Measurements from ENCODE around the gene IRF5. TPM values are rescaled to one million over a fixed set of nuclear protein-coding genes. Genes with fewer than 3 reads are reported as not detected.

The IRF5 gene, protein sequence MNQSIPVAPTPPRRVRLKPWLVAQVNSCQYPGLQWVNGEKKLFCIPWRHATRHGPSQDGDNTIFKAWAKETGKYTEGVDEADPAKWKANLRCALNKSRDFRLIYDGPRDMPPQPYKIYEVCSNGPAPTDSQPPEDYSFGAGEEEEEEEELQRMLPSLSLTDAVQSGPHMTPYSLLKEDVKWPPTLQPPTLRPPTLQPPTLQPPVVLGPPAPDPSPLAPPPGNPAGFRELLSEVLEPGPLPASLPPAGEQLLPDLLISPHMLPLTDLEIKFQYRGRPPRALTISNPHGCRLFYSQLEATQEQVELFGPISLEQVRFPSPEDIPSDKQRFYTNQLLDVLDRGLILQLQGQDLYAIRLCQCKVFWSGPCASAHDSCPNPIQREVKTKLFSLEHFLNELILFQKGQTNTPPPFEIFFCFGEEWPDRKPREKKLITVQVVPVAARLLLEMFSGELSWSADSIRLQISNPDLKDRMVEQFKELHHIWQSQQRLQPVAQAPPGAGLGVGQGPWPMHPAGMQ
- 0.65 and 0.67 TPM in 2 replicates for total RNA-seq

DNA sequence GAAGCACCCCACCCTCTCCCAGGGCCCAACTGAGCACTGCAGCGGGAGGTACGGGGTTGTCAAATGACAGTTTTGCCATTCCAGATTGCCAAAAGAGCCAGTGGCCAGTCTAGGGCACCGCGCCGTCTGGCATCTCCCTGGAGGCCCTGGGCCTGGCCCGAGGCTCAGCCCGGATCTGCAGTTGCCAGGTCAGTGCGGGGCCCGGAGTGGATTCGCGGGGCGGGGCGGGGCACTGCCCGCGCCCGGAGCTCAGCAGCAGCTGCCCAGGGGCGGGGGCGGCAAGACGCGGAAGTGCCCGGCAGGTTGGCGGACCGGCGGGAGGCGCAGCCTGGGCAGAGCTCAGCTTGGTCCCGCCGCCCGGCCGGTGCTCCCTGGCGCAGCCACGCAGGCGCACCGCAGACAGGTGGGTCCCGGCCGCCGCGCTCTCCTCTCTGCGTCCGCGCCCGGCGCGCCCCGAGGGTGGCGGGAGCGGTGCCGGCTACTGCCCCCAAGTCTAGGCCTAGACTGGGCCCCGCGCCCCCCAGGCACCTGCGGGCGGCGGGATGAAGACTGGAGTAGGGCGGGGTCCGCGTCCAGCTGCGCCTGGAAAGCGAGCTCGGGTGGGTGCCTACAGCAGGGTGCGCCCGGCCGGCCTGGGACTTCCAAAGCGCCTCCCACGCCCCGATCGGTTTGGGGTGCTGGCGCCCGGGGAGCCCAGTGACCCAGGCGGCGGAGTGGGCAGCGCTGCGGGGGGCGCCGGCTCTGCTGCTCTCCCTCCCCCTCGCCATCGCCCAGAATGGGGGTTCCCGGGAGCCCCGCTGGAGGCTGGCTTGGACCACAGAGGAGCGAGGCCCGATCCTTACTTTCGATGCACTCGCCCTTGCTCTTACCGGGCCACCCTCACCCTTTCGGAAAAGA, at the start of gene IRF5:
Gene IRF5, plus strand, starts transcription at position 281 of the 897 bp plus-strand sequence. CDS start 4,155 bp downstream, outside the sequence.

DNA sequence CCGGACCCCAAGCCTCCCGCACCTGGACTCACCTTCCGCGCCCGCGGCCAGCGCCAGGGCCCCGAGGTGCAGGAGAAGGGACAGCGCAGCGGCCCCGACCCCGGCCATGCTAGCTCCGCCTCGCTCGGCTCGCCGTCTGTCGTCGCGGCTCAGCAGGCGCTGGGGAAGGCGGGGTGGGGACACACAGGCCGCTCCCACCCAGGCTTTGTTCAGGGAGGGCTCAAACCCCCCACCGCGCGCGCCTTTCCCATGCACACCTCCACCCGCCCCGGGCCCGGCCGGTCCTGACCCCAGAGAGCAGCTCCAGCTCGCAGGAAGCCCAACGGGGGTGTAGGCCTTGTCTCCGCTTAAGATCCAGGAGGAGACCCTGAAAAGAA, 27.2 kb upstream of the IRF5 start, which contains the start of gene KCP:
Gene KCP, minus strand, starts transcription at position 141 of the 377 bp plus-strand sequence. Its CDS starts 33 bp downstream, at position 108.

Small RNAs within 50 kb of the gene (small RNA-seq; reads per million reads assigned to genes)
- gene RN7SL306P = not detected

Other genes with a start within 250 kb of the IRF5 start
- gene CALU, start 198.6 kb upstream of the IRF5 start, total RNA-seq = 363 and 388 TPM in 2 replicates
- not detected in 2 replicates for gene OPN1SW, start 162.1 kb upstream of the IRF5 start, total RNA-seq
- gene CCDC136, start 146.0 kb upstream of the IRF5 start, total RNA-seq = 0.98 and 2.3 TPM in 2 replicates
- gene FLNC, start 107.5 kb upstream of the IRF5 start, total RNA-seq = 182 and 242 TPM in 2 replicates
- 87.7 and 122 TPM in 2 replicates for gene ATP6V1F, start 75.1 kb upstream of the IRF5 start, total RNA-seq
- gene KCP, start 27.2 kb upstream of the IRF5 start, total RNA-seq = not detected in 2 replicates
- 55.5 and 64.9 TPM in 2 replicates for gene TNPO3, start 117.2 kb downstream of the IRF5 start, total RNA-seq
- 0.10 TPM in 1 of 2 replicates, not detected in the other for gene TSPAN33, start 206.8 kb downstream of the IRF5 start, total RNA-seq

Measured in vein endothelial cell (primary cell).